K562 (cell line): ENCODE results near the gene ABT1. TPM values are rescaled to one million over a fixed set of nuclear protein-coding genes. Genes with fewer than 3 reads are reported as not detected.
A peak's percentile ranks its signal among the peaks of the same experiment; 100 is the strongest.

Experiments used
- BRF1 ChIP-seq: IDR thresholded peaks from 3 replicates; pipeline ENCODE4 v1.6.1; 2011; ENCODE audit warnings: borderline replicate concordance, mild to moderate bottlenecking; ENCODE audit not compliant: insufficient read length; ENCODE audit errors: extremely low read depth
- FOXM1 ChIP-seq, 2 experiments: fragments of 450-650 bp in 1 of 2; sonication (generic) in 1 of 2; formaldehyde crosslinking in 1 of 2; IDR thresholded peaks; 2 replicates each; pipeline versions ENCODE4 v1.6.1 to v1.9.0; 2017 to 2022; ENCODE audit warnings: low read depth in 2 of 2, mild to moderate bottlenecking in 2 of 2, missing genetic modification reagents in 1 of 2, moderate library complexity in 1 of 2
- HDAC3 ChIP-seq: fragments of 450-650 bp; IDR thresholded peaks from 2 replicates; pipeline ENCODE4 v1.6.1; 2018; ENCODE audit warnings: borderline replicate concordance, mild to moderate bottlenecking, moderate library complexity; ENCODE audit not compliant: partially characterized antibody
- KLF1 ChIP-seq: fragments of 450-650 bp; IDR thresholded peaks from 2 replicates; pipeline ENCODE4 v1.6.1; 2016; ENCODE audit warnings: missing genetic modification characterization, missing compliant biosample characterization
- MAFK ChIP-seq: IDR thresholded peaks from 2 replicates; pipeline ENCODE4 v1.6.1; 2011; ENCODE audit warnings: low read length, improper control_type of control experiment
- MIER1 ChIP-seq: fragments of 450-650 bp; IDR thresholded peaks from 2 replicates; pipeline ENCODE4 v1.6.1; 2016; ENCODE audit warnings: antibody characterized with exemption, mild to moderate bottlenecking, low read depth
- MYNN ChIP-seq, 2 experiments: sonication (generic); formaldehyde crosslinking in 1 of 2; IDR thresholded peaks; 2 replicates each; pipeline versions ENCODE4 v1.5.0 to v1.6.1; 2016 to 2020; ENCODE audit warnings: antibody characterized with exemption in 1 of 2, missing genetic modification reagents in 1 of 2
- NUFIP1 ChIP-seq: fragments of 450-650 bp; IDR thresholded peaks from 2 replicates; pipeline ENCODE4 v1.6.1; 2018; ENCODE audit not compliant: partially characterized antibody
- PHB2 ChIP-seq: fragments of 450-650 bp; IDR thresholded peaks from 2 replicates; pipeline ENCODE4 v1.6.1; 2017; ENCODE audit warnings: low read depth
- PHF21A ChIP-seq: fragments of 450-650 bp; IDR thresholded peaks from 2 replicates; pipeline ENCODE4 v1.6.1; 2017; ENCODE audit warnings: low read depth, borderline replicate concordance
- POLR2G ChIP-seq: fragments of 200-400 bp; formaldehyde crosslinking; IDR thresholded peaks from 2 replicates; pipeline ENCODE4 v1.6.1; 2017; ENCODE audit warnings: low read depth, mild to moderate bottlenecking, antibody characterized with exemption, low read length, moderate library complexity
- POU5F1 ChIP-seq: fragments of 150-350 bp; IDR thresholded peaks from 2 replicates; pipeline ENCODE4 v1.6.1; 2014; ENCODE audit warnings: borderline replicate concordance, low read length, low read depth, mild to moderate bottlenecking; ENCODE audit not compliant: partially characterized antibody
- STAT5A ChIP-seq: IDR thresholded peaks from 2 replicates; pipeline ENCODE4 v1.6.1; 2012; ENCODE audit warnings: low read length, inconsistent platforms, borderline replicate concordance
- XRCC4 ChIP-seq: IDR thresholded peaks from one replicate; pipeline ENCODE4 v1.6.1; 2011; ENCODE audit not compliant: insufficient read depth, insufficient read length; ENCODE audit errors: extremely low read depth
- ZFPM2 ChIP-seq: fragments of 250-450 bp; sonication (Bioruptor Pico); IDR thresholded peaks from 2 replicates; pipeline ENCODE4 v1.5.1; 2022; ENCODE audit warnings: mild to moderate bottlenecking
- ZNF134 ChIP-seq: fragments of 250-450 bp; sonication (Bioruptor Pico); conservative IDR thresholded peaks from 2 replicates; pipeline ENCODE4 v1.4.0; 2020
- ZNF175 ChIP-seq: fragments of 200-800 bp; sonication (Bioruptor generic); IDR thresholded peaks from 2 replicates; pipeline ENCODE4 v1.6.1; 2016; ENCODE audit warnings: low read depth, mild to moderate bottlenecking, missing genetic modification characterization, missing compliant biosample characterization
- polyA plus RNA-seq, 8 experiments: library from polyadenylated mRNA; depleted of rRNA in 4 of 8; stranded (reverse) in 5 of 8; unstranded in 3 of 8; fragments of >200 nt; fragmentation: Nextera tagmentation in 2 of 8; fragmentation: Illumina TruSeq in 1 of 8; extraction: Ambion mirVana in 2 of 8; extraction: Trizol in 1 of 8; gene quantifications; 2 replicates each; pipeline versions ENCODE4 v1.2.1 to v1.2.3, GENCODE V29; 2011 to 2014; ENCODE audit warnings: inconsistent platforms in 1 of 8, missing spikeins in 1 of 8
- total RNA-seq, 7 experiments: library from RNA; depleted of rRNA in 6 of 7; stranded (reverse); fragments of >200 nt in 6 of 7; fragmentation: Illumina TruSeq in 2 of 7; extraction: Trizol in 2 of 7; gene quantifications; 2 replicates each; pipeline versions ENCODE4 v1.2.1 to v1.2.3, GENCODE V29; 2011 to 2021; ENCODE audit warnings: low replicate concordance in 1 of 7
- TF ChIP-seq, protein P1 (sequence below): fragments of 250-450 bp; sonication (Bioruptor Pico); IDR thresholded peaks from 2 replicates; pipeline ENCODE4 v1.4.0; 2020; ENCODE audit warnings: borderline replicate concordance
- TF ChIP-seq, protein P2 (sequence below): fragments of 450-650 bp; IDR thresholded peaks from 2 replicates; pipeline ENCODE4 v1.6.1; 2016
- TF ChIP-seq, protein P3 (sequence below): sonication (generic); formaldehyde crosslinking; IDR thresholded peaks from 2 replicates; pipeline ENCODE4 v1.8.0; 2022; ENCODE audit warnings: mild to moderate bottlenecking, missing genetic modification reagents
- TF ChIP-seq, protein P4 (sequence below), 2 experiments: fragments of 450-650 bp in 1 of 2; IDR thresholded peaks; 2 replicates each; pipeline ENCODE4 v1.6.1; 2011 to 2017; ENCODE audit warnings: low read depth in 2 of 2, antibody characterized with exemption in 1 of 2, borderline replicate concordance in 1 of 2, low read length in 1 of 2, mild to moderate bottlenecking in 1 of 2, mixed read lengths in 1 of 2; ENCODE audit not compliant: control insufficient read depth in 1 of 2

Gene ABT1
- total and polyA plus RNA-seq, 9 of the 15 experiments (the other 6 are each of a cell fraction or from before 2014, with no cell fraction given) = 8.8 to 52.7 (median 40.7) TPM

DNA sequence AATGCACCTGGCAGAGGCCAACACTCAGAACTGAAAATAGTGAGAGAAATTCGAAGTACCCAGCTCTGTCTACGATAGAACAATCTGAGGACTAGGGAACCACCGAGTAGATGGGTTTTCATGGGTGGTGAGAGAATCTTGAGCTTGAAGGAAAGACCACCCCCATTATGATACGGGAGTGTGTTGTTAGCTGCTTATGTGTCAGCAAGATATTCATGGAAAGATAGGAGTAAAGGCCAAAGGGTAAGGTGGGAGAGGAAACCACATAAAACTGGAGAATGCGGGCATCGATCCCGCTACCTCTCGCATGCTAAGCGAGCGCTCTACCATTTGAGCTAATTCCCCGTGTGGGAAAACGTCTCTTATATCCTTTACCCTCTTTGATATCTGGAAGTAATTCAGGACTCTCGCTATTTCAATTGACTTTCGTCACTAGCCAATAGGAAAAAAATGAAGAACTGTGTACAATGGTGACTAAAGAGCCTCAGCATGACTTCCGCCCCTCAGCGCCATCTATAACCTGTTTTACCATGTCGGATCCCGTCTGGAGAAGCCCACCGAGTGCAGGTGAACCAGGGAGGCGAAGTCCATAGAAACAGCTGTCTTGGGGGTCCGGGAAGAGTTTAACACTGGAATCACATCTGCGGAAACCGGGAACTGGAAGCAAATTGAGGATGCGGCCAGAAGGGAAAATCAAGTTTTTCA, 25.0 kb upstream of the ABT1 start (continued):
- TF ChIP-seq PHB2 (no peak; the same call in 1 of the 2 replicates), PHF21A (peak; percentile 90; the same call in 1 of the 2 replicates), MYNN (IDR thresholded peaks at IDR 0.05) (peak; percentile 66; the same call in 1 of the 2 replicates), MYNN (CRISPR knock-in tag; IDR thresholded peaks at IDR 0.05) (no peak), BRF1 (peak; percentile 35), ZFPM2 (CRISPR knock-in tag) (no peak), HDAC3 (peak; percentile 87), NUFIP1 (no peak), MAFK (peak; percentile 41; the same call in 1 of the 2 replicates), POLR2G (peak; percentile 63; the same call in 1 of the 2 replicates), XRCC4 (no peak), MIER1 (no peak), ZNF134 (CRISPR knock-in tag) (no peak), POU5F1 (no peak), FOXM1 (IDR thresholded peaks at IDR 0.05; ENCODE audit: low read depth) (peak; percentile 22), FOXM1 (CRISPR knock-in tag; IDR thresholded peaks at IDR 0.05; ENCODE audit: low read depth) (0 out of 2 replicates have a peak, but pooled peaks have one; percentile 64), KLF1 (no peak; the same call in 1 of the 2 replicates), ZNF175 (no peak; the same call in 1 of the 2 replicates), STAT5A (peak; percentile 88)
- TF ChIP-seq, protein P1, sequence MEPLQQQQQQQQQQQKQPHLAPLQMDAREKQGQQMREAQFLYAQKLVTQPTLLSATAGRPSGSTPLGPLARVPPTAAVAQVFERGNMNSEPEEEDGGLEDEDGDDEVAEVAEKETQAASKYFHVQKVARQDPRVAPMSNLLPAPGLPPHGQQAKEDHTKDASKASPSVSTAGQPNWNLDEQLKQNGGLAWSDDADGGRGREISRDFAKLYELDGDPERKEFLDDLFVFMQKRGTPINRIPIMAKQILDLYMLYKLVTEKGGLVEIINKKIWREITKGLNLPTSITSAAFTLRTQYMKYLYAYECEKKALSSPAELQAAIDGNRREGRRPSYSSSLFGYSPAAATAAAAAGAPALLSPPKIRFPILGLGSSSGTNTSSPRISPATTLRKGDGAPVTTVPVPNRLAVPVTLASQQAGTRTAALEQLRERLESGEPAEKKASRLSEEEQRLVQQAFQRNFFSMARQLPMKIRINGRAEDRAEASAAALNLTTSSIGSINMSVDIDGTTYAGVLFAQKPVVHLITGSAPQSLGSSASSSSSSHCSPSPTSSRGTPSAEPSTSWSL (CRISPR knock-in tag) = no peak
- TF ChIP-seq, protein P2, sequence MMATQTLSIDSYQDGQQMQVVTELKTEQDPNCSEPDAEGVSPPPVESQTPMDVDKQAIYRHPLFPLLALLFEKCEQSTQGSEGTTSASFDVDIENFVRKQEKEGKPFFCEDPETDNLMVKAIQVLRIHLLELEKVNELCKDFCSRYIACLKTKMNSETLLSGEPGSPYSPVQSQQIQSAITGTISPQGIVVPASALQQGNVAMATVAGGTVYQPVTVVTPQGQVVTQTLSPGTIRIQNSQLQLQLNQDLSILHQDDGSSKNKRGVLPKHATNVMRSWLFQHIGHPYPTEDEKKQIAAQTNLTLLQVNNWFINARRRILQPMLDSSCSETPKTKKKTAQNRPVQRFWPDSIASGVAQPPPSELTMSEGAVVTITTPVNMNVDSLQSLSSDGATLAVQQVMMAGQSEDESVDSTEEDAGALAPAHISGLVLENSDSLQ = peak; percentile 40; the same call in 1 of the 2 replicates
- TF ChIP-seq, protein P3, sequence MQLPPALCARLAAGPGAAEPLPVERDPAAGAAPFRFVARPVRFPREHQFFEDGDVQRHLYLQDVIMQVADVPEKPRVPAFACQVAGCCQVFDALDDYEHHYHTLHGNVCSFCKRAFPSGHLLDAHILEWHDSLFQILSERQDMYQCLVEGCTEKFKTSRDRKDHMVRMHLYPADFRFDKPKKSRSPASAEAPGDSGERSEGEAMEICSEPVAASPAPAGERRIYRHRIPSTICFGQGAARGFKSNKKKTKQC (CRISPR knock-in tag) = no peak
- TF ChIP-seq, protein P4, sequence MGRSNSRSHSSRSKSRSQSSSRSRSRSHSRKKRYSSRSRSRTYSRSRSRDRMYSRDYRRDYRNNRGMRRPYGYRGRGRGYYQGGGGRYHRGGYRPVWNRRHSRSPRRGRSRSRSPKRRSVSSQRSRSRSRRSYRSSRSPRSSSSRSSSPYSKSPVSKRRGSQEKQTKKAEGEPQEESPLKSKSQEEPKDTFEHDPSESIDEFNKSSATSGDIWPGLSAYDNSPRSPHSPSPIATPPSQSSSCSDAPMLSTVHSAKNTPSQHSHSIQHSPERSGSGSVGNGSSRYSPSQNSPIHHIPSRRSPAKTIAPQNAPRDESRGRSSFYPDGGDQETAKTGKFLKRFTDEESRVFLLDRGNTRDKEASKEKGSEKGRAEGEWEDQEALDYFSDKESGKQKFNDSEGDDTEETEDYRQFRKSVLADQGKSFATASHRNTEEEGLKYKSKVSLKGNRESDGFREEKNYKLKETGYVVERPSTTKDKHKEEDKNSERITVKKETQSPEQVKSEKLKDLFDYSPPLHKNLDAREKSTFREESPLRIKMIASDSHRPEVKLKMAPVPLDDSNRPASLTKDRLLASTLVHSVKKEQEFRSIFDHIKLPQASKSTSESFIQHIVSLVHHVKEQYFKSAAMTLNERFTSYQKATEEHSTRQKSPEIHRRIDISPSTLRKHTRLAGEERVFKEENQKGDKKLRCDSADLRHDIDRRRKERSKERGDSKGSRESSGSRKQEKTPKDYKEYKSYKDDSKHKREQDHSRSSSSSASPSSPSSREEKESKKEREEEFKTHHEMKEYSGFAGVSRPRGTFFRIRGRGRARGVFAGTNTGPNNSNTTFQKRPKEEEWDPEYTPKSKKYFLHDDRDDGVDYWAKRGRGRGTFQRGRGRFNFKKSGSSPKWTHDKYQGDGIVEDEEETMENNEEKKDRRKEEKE (IDR thresholded peaks at IDR 0.05; ENCODE audit: borderline replicate concordance in 1 of 2, control insufficient read depth in 1 of 2, low read depth in 2 of 2, low read length in 1 of 2) = peak in 1 of 2 experiments; percentile 84; a peak in 2 of 4 replicates
